ENCODE data around the gene EIF2D.

DNA sequence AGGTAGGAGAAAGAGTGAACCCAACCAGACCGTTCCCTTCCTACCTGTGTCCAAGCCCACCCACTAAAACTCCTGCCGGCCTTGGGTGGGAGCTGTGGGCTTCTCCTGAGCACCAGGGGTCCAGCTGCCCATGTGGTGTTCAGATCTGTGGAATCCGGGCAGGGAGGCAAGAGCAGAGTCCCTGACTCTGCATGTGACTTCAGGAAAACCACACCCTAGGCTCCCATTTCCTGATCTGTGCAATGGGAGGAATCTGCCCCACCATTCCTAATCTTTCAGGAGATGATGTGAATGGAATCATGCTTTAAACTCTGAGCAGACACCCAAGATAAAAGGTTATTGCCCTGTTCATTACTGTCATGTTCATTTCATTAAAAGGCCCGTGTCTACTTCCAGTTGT is 27.6 kb downstream of the EIF2D start:
- TF ChIP-seq, protein P1, sequence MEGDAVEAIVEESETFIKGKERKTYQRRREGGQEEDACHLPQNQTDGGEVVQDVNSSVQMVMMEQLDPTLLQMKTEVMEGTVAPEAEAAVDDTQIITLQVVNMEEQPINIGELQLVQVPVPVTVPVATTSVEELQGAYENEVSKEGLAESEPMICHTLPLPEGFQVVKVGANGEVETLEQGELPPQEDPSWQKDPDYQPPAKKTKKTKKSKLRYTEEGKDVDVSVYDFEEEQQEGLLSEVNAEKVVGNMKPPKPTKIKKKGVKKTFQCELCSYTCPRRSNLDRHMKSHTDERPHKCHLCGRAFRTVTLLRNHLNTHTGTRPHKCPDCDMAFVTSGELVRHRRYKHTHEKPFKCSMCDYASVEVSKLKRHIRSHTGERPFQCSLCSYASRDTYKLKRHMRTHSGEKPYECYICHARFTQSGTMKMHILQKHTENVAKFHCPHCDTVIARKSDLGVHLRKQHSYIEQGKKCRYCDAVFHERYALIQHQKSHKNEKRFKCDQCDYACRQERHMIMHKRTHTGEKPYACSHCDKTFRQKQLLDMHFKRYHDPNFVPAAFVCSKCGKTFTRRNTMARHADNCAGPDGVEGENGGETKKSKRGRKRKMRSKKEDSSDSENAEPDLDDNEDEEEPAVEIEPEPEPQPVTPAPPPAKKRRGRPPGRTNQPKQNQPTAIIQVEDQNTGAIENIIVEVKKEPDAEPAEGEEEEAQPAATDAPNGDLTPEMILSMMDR (IDR thresholded peaks at IDR 0.05; ENCODE audit: insufficient read depth, low read length, poor library complexity, severe bottlenecking), result no peak
- no peak for TF ChIP-seq EZH2phosphoT487 (conservative IDR thresholded peaks at IDR 0.05; ENCODE audit: low read length)

All from SU-DHL-6 (cell line).